SK-N-SH (cell line): ENCODE data around the gene SHB. TPM values are rescaled to one million over a fixed set of nuclear protein-coding genes. Genes with fewer than 3 reads are reported as not detected.

Experiments
- CTCF ChIA-PET: fragments of 300-600, 350-600 bp; formaldehyde crosslinking; extraction: SDS; loops from one replicate; lab custom pipeline; 2021; lab: Yijun Ruan, JAX
- POLR2A ChIA-PET: fragments of 350-600 bp; sonication (Branson Sonifier 250); formaldehyde crosslinking; extraction: SDS; loops from one replicate; lab custom pipeline; 2020; ENCODE audit warnings: antibody characterized with exemption, inconsistent platforms; lab: Yijun Ruan, JAX
- DNase-seq: peaks from one replicate; pipeline ENCODE4 v3.0.0; 2012
- H2AFZ ChIP-seq: fragments of 200-600 bp; sonication (generic); 2 replicates; pipeline ENCODE4 v1.8.1; 2016; ENCODE audit warnings: antibody characterized with exemption, mild to moderate bottlenecking, low read depth
- H3F3A ChIP-seq: fragments of 200-600 bp; sonication (generic); replicated peaks from 2 replicates; pipeline ENCODE3; 2016; ENCODE audit warnings: antibody characterized with exemption, mild to moderate bottlenecking; ENCODE audit not compliant: insufficient read depth
- H3K27ac ChIP-seq, 2 experiments: fragments of 200-500 bp in 1 of 2; fragments of 200-600 bp in 1 of 2; sonication (Bioruptor generic) in 1 of 2; sonication (generic), shearing (Covaris generic) in 1 of 2; 2 replicates each; pipeline versions ENCODE4 v1.5.1 to v1.6.1; 2014 to 2016; ENCODE audit warnings: low read depth in 2 of 2, inconsistent platforms in 1 of 2, low read length in 1 of 2, mild to moderate bottlenecking in 1 of 2, mixed read lengths in 1 of 2
- H3K27me3 ChIP-seq: fragments of 200-600 bp; sonication (generic), shearing (Covaris generic); 2 replicates; pipeline ENCODE4 v1.6.1; 2016; ENCODE audit warnings: mixed run types; ENCODE audit not compliant: insufficient read depth
- H3K36me3 ChIP-seq, 2 experiments: fragments of 200-500 bp in 1 of 2; fragments of 200-600 bp in 1 of 2; sonication (Bioruptor generic) in 1 of 2; sonication (generic) in 1 of 2; replicated peaks in 1 of 2; 2 replicates each; pipeline versions ENCODE3 to v1.5.1; 2014 to 2016; ENCODE audit warnings: low read length in 1 of 2, mild to moderate bottlenecking in 1 of 2; ENCODE audit not compliant: insufficient read depth in 2 of 2, control insufficient read depth in 1 of 2
- H3K4me1 ChIP-seq, 2 experiments: fragments of 200-500 bp in 1 of 2; fragments of 200-600 bp in 1 of 2; sonication (Bioruptor generic) in 1 of 2; sonication (generic), shearing (Covaris generic) in 1 of 2; 2 replicates each; pipeline versions ENCODE4 v1.5.1 to v1.6.1; 2014 to 2016; ENCODE audit warnings: low read depth in 1 of 2, low read length in 1 of 2, mixed run types in 1 of 2; ENCODE audit not compliant: insufficient read depth in 2 of 2, control insufficient read depth in 1 of 2
- H3K4me2 ChIP-seq: fragments of 200-600 bp; sonication (generic), shearing (Covaris generic); 2 replicates; pipeline ENCODE4 v1.6.1; 2017; ENCODE audit warnings: mixed run types
- H3K4me3 ChIP-seq, 2 experiments: fragments of 200-500 bp in 1 of 2; fragments of 200-600 bp in 1 of 2; sonication (Bioruptor generic) in 1 of 2; sonication (generic), shearing (Covaris generic) in 1 of 2; 2 replicates each; pipeline versions ENCODE4 v1.5.1 to v1.8.1; 2014 to 2016; ENCODE audit warnings: low read depth in 2 of 2, inconsistent platforms in 1 of 2, low read length in 1 of 2, mild to moderate bottlenecking in 1 of 2, mixed read lengths in 1 of 2, moderate library complexity in 1 of 2
- H3K79me2 ChIP-seq: fragments of 200-600 bp; sonication (generic); 2 replicates; pipeline ENCODE4 v1.8.1; 2017; ENCODE audit warnings: mild to moderate bottlenecking; ENCODE audit not compliant: insufficient read depth
- H3K9ac ChIP-seq: fragments of 200-600 bp; sonication (generic); 2 replicates; pipeline ENCODE4 v1.6.1; 2017; ENCODE audit warnings: mixed run types
- H3K9me2 ChIP-seq: fragments of 200-600 bp; sonication (generic); 2 replicates; pipeline ENCODE4 v1.6.1; 2017; ENCODE audit warnings: mixed run types
- H3K9me3 ChIP-seq: fragments of 200-600 bp; sonication (generic); 2 replicates; pipeline ENCODE4 v1.6.1; 2017; ENCODE audit warnings: mixed run types, mild to moderate bottlenecking, moderate library complexity
- H4K20me1 ChIP-seq: fragments of 200-600 bp; sonication (generic); 2 replicates; pipeline ENCODE4 v1.6.1; 2017; ENCODE audit warnings: mild to moderate bottlenecking, mixed run types; ENCODE audit not compliant: insufficient read depth
- CTCF ChIP-seq: fragments of 200-600 bp; sonication (generic); IDR thresholded peaks from 2 replicates; pipeline ENCODE4 v1.6.1; 2017; ENCODE audit warnings: antibody characterized with exemption, mild to moderate bottlenecking, moderate library complexity
- FOSL2 ChIP-seq: IDR thresholded peaks from 2 replicates; pipeline ENCODE4 v1.4.0; 2012; ENCODE audit warnings: low read depth, mild to moderate bottlenecking, moderate library complexity, borderline replicate concordance
- IRF3 ChIP-seq: fragments of 150-350 bp; IDR thresholded peaks from 2 replicates; pipeline ENCODE4 v1.6.1; 2016; ENCODE audit warnings: mild to moderate bottlenecking, low read depth, low read length
- MAX ChIP-seq: IDR thresholded peaks from 2 replicates; pipeline ENCODE4 v1.4.0; 2012; ENCODE audit warnings: low read depth
- MEF2A ChIP-seq: IDR thresholded peaks from 2 replicates; pipeline ENCODE4 v1.4.0; 2012; ENCODE audit warnings: low read depth, borderline replicate concordance
- NFIC ChIP-seq: IDR thresholded peaks from 2 replicates; pipeline ENCODE4 v1.4.0; 2012; ENCODE audit warnings: borderline replicate concordance
- PBX3 ChIP-seq: IDR thresholded peaks from 2 replicates; pipeline ENCODE4; 2012
- POLR2AphosphoS5 ChIP-seq: IDR thresholded peaks from 2 replicates; pipeline ENCODE4 v1.6.1; 2012; ENCODE audit warnings: low read depth, low read length
- RCOR1 ChIP-seq: fragments of 150-350 bp; IDR thresholded peaks from 2 replicates; pipeline ENCODE4 v1.6.1; 2017; ENCODE audit warnings: antibody characterized with exemption, low read length
- REST ChIP-seq: IDR thresholded peaks from 2 replicates; pipeline ENCODE4 v1.6.1; 2012; ENCODE audit warnings: mild to moderate bottlenecking, low read depth, low read length, moderate library complexity
- SIN3A ChIP-seq: IDR thresholded peaks from 2 replicates; pipeline ENCODE4 v1.6.1; 2012; ENCODE audit warnings: low read depth, mild to moderate bottlenecking, low read length, moderate library complexity, borderline replicate concordance
- SMC3 ChIP-seq: IDR thresholded peaks from 2 replicates; pipeline ENCODE4 v1.6.1; 2012; ENCODE audit warnings: low read depth, low read length, improper control_type of control experiment
- USF1 ChIP-seq: IDR thresholded peaks from 2 replicates; pipeline ENCODE4 v1.4.0; 2012; ENCODE audit warnings: low read depth, borderline replicate concordance
- ZBTB33 ChIP-seq: IDR thresholded peaks from 2 replicates; pipeline ENCODE4 v1.4.0; 2012; ENCODE audit warnings: low read depth, borderline replicate concordance
- WGBS: methylation state at CpG from one replicate; pipeline ENCODE4 v1.1.6; 2017; ENCODE audit warnings: low lambda C conversion rate; 5-methylcytosine and 5-hydroxymethylcytosine counted together
- polyA plus RNA-seq, 3 experiments: library from polyadenylated mRNA; depleted of rRNA; stranded (reverse); fragments of >200 nt; gene quantifications; 2 replicates each; pipeline ENCODE4 v1.2.3, GENCODE V29; 2012

The SHB gene
- polyA plus RNA-seq, 1 of the 3 experiments (the other 2 are of a cell fraction), result 26.0 TPM

GRCh38 chr9:37923118-37923795 is 145.8 kb downstream of the SHB start:
- H4K20me1 ChIP-seq, result peaks cover 3% of the 10 kb centered on the region; the same call in 1 of the 2 replicates
- peaks cover 5 to 31% of the 10 kb centered on the region in 2 experiments for H3K36me3 ChIP-seq
- H3K4me1 ChIP-seq, result peaks cover 15 to 68% of the 10 kb centered on the region in 2 experiments; a peak in 3 of 4 replicates
- WGBS, result 97% methylated on average over 7 of the region's 14 CpGs
- no peaks in the 10 kb centered on the region for H3K27me3 ChIP-seq
- H3K9me2 ChIP-seq, result no peaks in the 10 kb centered on the region
- no peaks in the 10 kb centered on the region for H3K9me3 ChIP-seq
- peak overlapping the region in 1 of 2 experiments; percentile 60; a peak in 1 of 4 replicates for H3K27ac ChIP-seq
- CTCF ChIA-PET, result interaction anchor here (1.0 to 4.2 kb wide), 7 partner anchors 9 to 440 kb away, joined by 3 to 40 read pairs (median 5); partner anchors contain the start of gene SLC25A51
- H3K9ac ChIP-seq, result no peak overlapping the region
- H2AFZ ChIP-seq, result no peak overlapping the region
- TF ChIP-seq MEF2A (no peak), USF1 (no peak), SIN3A (no peak), POLR2AphosphoS5 (no peak), MAX (no peak), RCOR1 (no peak), IRF3 (no peak), SMC3 (no peak), CTCF (no peak), FOSL2 (no peak), PBX3 (no peak), REST (no peak), NFIC (no peak), ZBTB33 (no peak)
- peak; percentile 48 for DNase-seq
- H3K79me2 ChIP-seq, result peaks cover 66% of the 10 kb centered on the region
- no peak overlapping the region for H3K4me2 ChIP-seq
- POLR2A ChIA-PET, result no interaction called here
- H3K4me3 ChIP-seq, result no peak overlapping the region
- no peaks in the 10 kb centered on the region for H3F3A ChIP-seq
